HL-60/S4 (cell line): ENCODE results near the gene CNR1.
"Not testable (repeated sequence)": the region's sequence is repeated elsewhere in the genome, so short reads cannot be mapped to it uniquely, and the experiment has no call there.

Experiments used
- in situ Hi-C: fragments of 300-500 bp; cut with MboI; formaldehyde crosslinking; loops from 2 replicates; pipeline ENCODE4 v1.14.3; 2022; ENCODE audit warnings: low sequenced_read_pairs

Gene CNR1

DNA sequence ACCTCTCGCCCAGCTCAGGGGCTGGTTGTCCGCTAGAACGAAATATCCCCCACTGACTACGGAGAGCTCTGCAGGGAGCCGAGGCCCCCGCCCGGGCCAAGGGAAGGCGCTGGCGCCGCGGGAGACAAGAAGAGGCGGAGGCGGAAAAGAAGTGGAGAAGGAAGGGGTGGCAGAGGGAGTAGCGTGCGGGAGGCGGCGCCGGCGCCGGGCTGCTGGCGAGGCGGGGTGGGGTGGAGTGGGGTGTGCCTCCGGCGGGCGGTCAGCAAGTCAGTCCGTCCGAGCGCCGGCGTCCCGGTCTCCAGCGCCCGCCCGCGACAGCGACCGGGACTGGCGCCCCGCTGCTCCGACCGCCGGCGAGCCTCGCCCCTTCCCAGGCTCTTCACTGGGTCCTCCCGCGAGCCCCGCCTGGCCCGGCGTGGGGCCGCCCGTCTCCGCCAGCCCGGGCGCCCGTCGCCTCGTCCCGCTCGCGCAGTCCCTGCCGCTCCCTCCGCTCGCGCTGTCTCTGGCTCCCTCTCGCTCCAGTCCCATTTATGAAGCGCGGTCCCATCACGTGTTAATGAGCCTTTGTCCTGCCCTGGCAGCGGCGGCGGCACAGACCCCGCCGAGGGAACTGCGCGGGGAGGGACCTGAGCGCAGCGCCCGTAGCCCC is at the start of gene CNR1:
TSS of gene CNR1 (minus strand) at position 504 of the 649 bp plus-strand sequence. CDS start 21,073 bp downstream, outside the sequence.
- in situ Hi-C loops: no loop called here

DNA sequence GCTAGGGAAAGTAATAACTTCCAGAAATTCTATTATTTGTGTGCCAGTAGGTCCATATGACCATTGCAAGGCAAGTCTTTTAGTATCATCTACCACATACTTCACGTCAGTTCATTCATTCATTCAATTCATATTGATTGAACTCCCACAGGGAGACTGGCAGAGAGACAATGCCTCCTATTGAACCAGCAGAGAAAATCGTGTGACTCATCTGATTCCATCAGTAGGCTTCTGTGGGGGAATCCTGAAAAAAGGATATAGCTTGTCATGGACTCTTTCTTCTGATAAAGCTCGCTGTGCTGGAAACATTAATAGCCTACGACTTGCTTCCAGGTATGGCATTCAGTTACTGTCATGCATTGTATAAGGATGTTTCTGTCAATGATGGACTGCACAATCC is 45.3 kb upstream of the CNR1 start:
- in situ Hi-C loops: no loop called here

DNA sequence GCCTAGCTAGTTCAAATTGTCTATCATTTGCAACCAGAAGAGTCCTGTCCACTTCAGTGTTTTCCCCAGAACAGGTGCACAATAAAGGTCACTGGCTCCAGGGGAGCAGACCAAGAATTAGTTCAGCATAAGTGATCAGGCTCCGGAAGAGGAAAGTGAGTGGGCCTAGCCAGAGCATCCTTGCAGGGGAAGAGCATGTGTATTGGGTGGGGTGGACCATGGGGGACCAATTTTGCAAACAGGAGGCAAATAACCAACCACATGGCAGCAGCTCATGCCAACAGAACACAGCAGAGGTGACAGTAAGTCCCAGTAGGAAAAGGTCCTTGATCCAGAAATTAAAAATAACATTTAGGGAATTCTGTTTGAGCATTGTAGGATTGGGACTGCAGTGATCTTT is 43.2 kb upstream of the CNR1 start:
- in situ Hi-C loops: no loop called here

DNA sequence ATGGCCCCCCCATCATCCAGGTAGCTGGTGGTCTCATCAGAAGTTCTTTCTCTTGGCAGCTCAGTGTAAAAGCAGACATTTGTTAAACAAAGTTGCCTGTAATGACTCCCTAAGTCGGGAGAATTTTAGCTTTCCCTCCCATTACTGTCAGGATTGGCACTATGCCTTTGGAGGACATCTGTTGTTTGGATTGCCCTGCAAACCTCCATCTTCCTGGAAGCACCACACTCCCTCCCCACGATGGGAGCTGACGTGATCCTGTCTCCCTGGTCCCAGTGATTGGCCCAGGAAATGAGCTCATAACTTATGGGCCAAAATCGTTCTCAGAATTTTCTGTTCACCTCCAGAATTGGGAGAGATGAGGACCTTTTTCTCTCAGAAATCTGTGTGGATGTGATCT is 42.6 kb upstream of the CNR1 start:
- in situ Hi-C loops: no loop called here

DNA sequence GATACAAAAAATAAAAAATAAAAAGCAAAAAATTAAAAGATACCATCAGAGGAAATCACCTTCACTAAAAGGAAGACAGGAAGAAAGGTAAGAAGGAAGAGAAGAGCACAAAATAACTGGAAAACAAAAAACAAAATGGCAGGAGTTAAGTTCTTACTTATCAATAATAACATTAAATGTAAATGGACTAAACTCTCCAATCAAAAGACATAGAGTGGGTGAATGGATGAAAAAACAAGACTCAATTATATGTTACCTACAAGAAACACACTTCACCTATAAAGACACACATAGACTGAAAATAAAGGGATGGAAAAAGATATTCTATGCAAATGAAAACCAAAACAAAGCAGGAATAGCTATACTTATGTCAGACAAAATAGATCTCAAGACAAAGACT is 35.6 kb upstream of the CNR1 start:
- in situ Hi-C loops: not testable (repeated sequence)

DNA sequence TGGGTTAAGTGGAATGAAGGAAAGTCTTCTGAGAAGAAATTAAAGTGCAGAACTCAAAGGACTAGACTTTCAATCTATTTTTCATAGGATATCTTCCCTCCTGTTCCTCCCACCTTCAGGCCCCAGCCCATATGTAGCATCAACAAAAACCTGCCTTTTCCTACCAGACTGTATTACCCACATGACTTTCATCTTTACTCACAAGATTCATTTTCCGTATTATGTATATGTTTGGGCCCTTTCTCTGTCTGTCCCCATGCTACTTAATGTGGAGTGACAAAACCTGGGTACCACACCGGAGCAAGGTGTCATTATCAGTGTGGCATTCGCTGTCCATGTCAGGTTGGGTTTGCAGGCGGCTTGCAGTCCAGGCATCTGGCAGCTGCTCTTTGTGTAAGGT is 18.8 kb upstream of the CNR1 start:
- in situ Hi-C loops: no loop called here

DNA sequence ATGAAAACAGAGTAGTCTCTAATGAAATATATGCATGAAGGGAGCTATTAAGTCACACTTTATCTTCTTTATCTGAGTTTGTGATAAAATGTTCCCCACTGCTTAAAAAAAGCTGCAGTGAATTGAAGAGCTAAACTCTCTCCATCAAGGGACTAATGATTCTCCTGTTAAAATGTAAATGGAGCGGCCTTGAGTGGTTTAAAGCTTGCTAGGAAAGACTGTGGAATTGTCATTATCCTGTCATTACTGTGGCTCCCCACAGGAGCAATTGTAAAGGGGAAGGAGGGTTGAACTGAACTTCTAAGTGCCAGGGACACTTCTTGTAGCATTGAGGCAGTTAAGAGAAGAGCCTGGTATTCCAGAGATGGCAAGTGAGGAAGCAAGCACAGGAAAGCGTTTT is 17.3 kb upstream of the CNR1 start:
- in situ Hi-C loops: no loop called here

DNA sequence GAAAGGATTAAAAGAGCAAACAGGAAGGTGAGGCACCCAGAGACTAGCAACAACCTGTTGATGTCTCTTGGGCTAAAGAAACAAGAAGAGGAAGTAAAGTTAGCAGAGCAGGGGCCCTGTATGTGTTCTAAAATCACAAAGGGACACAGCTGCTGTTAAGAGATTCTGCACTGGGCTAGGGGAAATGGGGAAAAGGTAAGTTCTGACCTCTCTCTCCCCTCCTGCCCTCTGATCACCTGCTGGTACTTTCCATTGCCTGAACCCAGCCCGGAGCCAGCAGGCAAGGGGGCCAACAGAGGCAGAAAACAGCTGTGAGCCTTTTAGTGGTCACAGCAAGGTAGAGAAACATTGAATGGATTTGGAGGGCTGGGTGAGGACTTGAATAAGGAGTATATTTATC is 13.5 kb upstream of the CNR1 start:
- in situ Hi-C loops: no loop called here

DNA sequence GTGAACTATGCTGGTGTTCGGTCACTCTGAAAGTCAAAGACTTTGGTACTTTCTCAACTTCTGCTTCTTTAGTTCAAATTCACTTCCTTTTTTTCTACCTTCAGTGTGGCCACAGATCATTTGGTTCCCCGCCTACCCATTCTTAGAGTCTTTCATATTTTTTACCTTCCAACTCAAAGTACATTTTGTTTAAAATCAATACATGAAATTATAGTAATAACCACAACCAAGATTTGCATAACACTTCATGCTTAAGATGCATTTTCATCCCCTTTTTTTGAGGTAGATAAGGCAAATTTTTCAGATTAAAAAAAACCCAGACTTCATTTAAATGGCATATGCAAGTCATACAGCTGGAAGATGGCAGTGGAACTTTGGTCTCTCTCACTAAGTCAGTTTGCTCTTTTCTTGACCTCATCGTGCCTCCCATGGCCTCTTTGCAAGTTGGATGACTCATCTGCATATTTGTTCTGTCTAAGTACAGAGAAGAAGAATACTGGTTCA is 11.9 kb upstream of the CNR1 start:
- in situ Hi-C loops: no loop called here

DNA sequence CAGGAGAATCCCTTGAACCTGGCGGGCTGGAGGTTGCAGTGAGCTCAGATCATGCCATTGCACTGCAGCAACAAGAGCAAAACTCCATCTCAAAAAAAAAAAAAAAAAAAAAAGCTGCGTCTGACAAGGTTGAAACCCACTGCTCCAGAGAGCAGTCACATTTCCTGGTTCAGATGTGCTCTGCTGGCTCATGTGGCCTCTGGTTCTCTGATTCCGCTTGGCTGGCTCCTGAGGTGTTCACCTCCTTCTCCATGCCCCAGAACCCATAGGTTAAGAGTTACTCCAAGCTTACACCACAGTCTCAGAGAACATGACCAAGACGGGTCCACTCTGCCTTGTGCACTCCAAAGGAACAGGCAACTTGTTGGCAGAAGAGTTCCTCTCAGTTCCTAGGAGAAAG is 8.8 kb upstream of the CNR1 start:
- in situ Hi-C loops: no loop called here

DNA sequence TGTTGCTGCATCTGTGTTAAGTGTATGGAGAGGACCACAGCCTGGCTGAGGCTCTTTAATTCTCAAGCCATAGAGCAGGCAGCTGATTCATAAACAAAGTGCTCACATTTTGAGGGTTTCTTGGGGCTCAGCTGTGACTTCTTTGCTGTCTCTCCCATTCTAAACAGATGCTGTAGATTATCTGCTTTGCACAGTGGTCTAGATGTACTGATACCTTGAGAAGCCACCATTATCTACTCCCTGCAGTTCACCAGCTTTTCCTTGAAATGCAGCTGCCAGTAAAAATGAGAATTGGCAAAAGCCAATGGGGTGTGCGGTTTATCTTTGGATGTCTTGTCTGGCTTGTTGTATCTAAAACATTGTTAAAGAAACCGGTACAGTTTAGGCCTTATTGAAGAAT is 5.2 kb upstream of the CNR1 start:
- in situ Hi-C loops: no loop called here

DNA sequence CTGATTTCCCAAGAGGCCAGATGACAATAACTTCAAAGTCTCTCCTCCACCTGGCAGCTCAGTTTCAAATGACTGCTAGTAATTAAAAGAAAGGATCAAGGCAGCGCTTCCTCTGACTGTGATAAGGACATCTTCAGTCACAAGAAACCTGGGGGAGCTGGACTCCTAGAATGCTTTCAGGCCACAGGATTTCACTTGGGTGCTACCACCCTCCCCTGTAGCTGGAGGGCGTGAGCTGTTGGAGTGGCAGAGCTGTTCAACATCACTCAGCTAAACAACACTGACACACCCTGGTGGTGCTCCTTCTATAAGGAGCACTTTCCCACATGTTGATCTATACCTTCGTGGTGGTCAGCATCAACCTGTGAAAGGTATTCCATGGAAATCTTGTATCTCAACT is 2.2 kb upstream of the CNR1 start:
- in situ Hi-C loops: no loop called here

DNA sequence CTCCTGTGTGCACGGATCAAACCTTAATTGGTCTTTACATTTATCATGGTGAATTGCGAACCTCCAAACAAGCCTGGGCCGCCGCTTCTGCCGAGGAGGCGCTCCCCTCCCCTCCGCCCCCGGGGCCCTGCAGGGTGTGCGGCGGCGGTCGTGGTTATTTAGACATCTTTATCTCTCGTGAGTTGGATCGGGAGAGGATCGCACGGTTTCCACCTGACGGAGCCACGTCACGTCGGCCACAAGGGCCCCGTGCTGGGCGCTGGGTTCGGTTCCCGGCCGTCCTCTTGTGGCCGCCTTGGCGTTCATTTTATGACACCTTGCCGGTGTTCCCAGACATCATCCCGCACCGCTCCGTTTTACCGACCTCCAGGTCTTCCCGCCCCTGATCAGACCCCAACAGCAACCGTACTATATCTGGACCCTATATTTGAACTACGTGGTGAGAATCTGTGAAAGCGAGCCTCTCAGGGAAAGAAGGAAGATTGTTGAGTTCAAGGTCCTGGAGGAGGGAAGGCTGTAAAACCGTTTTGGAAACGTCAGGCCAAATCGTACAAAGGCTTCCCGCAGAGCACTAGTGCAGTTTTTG is 1.3 kb upstream of the CNR1 start:
- in situ Hi-C loops: no loop called here

DNA sequence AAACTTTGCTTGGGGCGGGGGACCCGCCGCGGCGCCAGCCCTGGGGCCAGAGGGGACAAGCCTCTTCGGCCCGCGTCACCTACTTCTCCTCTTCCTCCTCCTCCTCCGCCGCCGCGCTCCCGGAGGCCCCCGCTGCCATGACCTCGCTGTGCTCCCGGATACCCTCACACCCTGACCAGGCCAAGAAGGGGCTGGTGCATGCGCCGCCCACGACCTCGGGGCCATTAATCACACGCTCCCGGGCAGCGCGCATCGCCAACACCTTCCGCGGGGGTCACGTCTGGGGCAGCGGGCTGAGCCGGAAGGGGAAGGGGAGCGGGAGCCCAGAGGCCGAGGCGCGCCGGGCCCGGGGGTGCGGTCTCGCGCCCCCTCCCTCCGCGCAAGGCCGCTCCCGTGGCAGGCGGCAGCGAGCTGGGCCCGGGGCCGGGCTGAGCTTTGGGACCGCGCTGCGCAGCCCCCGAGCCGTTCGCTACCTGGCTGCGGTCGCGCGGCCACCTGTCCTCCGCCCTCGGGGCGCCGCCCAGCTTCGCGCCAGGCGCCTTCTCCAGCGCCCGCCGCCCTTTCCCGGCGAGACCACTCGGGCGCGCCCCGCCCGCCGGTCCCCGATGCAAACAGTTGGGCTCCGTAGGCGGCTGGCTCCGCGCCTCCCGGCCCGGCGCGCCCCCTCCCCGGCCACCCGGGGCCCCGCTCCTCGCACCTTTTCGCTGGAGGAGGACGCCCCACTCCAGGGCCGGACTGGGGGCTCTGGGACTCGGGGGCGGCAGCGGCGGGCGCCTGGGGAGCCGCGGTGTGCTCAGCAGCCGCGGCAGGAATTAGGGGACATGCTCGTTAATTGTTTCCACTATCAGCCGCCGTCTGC is 575 bp upstream of the CNR1 start:
- in situ Hi-C loops: no loop called here

DNA sequence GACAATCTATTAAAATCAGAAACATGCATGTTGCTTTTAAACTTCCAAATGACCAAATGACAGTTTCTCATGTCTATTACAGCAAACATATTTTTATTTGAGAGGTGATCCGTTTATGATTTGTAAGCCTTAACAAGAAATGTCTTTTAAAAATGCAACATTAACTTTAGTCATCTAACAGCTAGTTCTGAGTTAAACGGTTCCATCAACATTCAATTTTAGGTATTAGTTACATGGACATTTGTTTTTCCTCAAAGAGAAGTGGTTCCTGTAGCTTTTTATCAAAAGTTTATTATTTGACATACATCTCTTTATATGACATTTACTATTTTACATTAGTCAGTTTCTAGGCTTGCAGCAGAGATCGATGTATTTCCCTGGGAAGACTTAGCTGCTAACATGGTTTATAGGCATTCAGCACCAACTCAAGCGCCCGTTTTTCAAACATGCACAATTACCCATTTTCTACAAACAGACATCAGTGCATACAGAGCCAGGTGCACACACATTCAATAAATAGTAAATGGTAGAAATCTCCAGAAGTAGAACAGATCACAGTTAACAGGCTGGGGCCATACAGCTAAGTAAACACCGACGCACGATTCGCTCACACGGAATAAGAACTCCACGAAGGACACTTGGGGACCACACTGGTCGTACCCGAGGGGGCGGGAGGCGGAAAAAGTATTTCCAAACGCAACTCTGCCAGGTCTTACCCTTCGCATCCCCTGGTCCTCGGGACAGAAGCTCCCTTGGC is 882 bp downstream of the CNR1 start:
- in situ Hi-C loops: no loop called here

DNA sequence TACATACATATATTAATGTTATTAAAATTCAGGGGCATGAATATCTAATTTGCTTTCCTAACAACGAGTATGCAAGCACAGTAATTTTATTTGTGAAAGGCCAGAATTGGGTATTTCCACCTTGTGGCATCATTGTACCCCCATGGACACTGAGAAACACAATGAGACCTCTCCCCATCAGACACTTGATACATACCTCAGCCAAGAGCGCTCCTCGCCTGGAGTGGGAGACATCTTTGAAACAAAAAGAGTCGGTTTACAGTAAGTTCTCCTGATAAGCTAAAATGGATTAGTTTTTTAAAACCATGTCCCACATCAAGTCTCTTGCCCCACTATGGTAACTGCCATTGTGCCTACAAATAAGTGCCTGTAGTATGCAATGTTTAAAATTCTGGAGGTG is 2.1 kb downstream of the CNR1 start:
- in situ Hi-C loops: no loop called here

DNA sequence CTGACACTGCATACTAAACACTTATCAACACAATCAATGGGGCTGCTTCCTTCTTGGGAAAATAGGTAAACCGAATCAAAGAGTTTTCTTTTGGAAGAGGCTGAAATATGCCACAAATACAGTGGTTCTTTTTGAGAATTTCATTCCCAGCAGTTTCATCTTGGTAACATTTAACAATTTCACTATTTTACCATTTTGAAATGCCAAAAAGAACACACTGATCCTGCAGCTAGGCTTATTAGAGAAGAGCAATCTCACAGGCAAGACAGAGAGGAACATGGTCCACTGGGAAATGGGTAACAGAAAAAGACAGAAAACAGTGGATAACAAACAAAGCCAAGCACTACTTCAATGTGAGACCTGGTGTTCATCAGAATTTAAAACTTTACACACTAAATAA is 2.5 kb downstream of the CNR1 start:
- in situ Hi-C loops: no loop called here

DNA sequence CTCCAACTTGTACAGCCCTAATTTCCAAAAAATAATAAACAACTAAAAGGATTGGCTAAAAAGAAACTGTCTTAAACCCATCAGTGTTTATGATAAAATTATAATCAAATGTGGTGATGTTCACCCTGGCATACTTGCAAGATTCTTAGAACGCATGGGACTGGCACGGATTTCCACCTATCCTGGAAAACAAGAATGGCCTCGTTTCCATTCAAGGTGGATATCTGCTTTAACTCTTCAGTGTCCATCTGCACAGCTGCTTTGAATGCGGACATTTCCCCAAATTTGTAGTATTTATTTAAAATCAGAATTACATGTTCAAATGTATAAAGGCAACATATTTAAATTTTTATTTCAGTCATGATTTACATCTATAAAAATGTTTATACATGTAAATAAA is 4.2 kb downstream of the CNR1 start:
- in situ Hi-C loops: no loop called here

DNA sequence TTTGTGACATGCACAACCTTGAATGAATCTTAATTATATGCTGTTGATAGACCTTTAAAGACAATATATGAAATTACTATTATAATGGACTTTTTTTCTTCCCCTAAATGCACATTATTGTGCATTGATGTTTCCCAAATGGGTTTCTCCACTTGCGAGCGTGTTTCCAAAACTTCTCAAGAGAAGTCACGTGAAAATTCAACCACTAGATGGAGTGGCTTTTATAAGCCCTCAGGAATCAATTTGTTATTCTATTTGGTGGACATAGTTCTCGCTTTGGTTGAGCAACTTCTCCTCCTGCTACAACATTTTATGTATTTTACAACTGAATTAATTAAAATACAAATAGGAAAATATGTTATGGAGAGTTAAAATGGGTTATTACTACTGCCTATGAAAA is 9.0 kb downstream of the CNR1 start:
- in situ Hi-C loops: no loop called here

DNA sequence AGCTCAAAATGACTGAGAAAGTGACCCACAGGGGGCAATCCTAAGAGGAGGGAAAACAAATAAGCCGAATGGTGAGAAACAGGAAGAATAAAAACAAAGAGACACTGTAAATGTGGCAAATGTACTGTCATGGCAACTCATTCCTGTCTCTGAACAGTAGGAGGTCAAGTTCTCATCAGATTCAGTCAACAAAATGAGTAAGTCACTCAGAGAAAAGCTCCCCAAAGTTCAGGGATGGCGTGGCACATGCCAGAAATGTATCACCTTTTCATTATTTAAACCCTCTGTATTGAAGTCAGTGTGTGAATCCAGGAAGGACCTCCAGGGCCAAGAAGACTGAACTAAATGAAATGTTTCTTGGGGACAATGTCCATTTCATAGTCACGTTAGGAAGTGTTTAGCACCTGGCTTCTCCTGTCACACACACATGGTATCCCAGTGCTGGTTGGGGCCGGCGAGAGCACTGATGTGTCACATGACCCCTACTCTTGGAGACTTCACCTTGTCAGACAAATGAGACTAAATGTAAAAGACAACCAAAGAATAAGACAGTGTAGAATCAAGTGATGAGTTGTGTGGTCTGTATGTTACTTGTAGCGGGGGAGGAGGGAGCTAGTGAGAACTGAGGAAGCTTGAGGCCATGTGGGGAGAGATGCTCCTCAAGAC is 20.7 kb downstream of the CNR1 start:
- in situ Hi-C loops: no loop called here
